Stimulated activated CD4-positive, alpha-beta T cell treated with anti-CD3 and anti-CD28 coated beads, Interleukin-2, amount 100 ng/mL, for 48 hours (primary cell): ENCODE results near the gene TMEM60.

Experiments
- DNase-seq, 2 donors: peaks; one replicate each; pipeline ENCODE4 v3.0.0-alpha.2; 2020

TMEM60 gene

DNA sequence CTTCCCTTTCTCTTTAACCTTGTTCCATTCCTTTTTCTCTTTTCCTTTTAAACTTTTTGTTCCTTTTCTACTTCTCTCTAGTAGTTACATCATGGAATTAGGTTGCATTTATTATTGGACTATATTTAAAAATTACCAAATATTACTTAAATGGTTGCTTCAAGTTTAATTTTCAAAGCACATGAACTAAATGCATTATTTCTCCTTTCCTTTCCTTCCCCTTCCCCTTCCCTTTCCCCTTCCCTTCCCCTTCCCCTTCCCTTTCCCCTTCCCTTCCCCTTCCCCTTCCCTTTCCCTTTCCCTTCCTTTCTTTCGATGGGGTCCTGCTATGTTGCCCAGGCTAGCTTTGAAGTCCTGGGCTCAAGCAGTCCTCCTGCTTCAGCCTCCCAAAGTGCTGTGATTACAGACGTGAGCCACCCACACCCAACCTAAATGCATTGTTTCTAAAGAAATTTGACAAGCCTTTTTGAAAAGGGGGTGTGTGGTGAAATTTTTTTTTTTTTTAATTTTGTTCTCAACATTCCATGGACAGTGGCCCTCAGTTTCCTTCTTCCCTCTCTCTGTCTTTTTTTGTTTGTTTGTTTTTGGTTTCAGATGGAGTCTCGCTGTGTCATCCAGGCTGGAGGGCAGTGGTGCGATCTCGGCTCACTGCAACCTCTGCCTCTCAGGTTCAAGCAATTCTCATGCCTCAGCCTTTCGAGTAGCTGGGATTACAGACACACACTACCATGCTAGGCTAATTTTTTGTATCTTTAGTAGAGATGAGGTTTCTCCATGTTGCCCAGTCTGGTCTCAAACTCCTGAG, 31.2 kb downstream of the TMEM60 start:
- DNase-seq, result no peak

DNA sequence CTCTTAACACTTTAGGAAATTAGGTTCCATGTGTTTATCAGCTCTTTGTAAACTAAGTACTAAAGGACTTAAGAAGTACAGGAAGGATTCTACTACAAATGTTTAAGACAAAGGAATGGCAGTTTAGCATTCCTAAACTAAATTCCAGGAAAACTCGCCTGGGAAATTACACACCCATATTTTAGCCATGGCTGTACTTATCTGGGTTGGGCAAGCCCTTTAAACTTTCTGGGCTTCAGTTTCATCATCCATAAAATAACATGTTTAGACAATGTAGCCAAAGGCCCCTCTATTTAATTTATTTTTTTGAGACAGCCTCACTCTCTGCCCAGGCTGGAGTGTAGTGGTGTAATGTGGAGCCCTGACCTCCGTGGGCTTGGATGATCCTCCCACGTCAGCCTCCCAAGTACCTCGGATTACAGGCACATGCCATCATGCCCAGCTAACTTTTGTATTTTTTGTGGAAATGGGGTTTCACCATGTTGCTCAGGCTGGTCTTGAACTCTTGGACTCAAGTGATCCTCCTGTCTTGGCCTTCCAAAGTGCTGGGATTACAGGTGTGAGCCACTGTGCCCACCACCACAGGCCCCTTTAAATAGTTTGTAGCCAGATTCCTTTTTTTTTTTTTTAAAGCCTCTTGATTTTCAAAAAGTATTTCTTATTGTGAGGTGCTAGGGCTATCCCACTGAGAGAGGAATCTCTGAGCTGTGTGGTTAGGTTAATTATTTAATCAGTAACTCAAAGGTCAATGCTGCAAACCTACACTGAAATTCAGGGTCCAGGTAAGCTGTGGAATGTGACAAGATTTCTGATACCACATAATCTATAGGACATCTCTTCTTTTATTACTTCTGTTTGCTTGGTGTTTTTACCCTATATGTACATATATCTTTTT, 32.1 kb downstream of the TMEM60 start:
- DNase-seq, result no peak

DNA sequence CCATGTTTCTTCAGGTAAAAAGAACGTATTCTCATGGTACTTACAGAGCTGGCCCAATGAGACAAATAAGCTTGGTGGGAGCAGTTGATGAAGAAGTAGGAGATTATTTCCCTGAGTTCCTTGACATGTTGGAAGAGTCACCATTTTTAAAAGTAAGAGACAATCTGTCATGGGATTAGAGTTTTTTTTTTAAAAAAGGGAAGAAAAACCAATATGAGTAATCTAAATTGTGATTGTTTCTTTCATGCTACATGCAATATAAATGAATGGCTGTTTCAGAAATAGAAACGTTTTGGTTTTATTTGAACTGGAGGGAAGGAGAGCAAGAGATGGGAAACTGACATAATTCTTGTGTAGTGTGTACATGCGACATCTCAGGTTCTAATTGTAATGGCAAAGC, 32.8 kb downstream of the TMEM60 start:
- DNase-seq, result no peak

DNA sequence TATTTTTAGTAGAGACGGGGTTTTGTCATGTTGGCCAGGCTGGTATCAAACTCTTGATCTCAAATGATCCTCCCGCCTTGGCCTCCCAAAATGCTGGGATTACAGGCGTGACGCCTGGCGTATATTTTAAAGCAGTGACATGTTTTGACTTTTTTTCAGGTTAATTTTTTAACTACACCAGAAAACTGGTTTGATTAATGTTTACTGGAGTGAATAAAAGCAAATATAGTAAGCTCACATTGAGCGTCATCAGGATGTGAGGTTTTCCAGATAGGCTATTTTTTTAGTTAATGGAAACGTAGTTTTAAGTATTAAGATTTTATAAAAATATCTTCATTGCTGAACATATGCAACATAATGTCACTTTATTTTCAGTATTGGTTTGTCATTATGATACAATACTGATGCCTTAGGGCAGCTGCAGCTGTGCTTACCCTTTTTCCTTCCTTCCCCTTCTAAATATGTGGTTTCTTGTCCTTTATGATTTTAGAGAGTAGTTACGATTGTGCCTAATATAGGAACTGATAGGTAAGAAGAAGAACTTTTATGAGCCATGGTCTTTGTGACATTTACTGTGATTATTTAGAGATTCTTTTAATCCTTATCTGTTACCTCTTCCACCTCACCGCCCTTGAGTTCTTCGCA, 37.3 kb downstream of the TMEM60 start:
- no peak for DNase-seq

DNA sequence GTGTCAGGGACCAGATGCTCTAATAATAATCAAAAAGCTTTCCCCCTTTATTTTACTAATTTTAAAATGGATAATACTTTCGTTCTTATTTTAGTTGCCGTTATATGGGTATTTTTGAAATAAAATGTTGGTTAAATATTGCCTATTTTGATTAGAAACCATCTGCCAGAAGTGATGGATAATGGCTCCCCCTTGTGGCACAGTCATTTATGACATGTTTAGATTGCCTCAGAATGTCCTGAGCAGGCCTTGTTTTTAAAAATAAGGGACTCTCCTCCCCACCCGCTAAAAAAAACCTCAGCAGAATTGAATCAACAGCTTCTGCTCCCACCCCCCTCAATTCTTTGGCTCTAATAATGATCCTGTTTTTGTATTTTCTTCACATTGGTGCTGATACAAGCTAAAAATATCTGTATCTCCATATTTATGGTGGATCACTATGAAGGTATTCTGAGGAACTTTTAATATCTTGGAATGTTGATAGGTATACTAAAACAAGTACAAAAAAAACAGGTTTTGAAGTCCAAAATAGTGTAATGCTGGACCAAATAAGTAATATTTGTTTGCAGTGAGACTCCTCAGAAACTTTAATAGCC, 38.8 kb downstream of the TMEM60 start:
- peak; percentile 73 to 74 for DNase-seq

DNA sequence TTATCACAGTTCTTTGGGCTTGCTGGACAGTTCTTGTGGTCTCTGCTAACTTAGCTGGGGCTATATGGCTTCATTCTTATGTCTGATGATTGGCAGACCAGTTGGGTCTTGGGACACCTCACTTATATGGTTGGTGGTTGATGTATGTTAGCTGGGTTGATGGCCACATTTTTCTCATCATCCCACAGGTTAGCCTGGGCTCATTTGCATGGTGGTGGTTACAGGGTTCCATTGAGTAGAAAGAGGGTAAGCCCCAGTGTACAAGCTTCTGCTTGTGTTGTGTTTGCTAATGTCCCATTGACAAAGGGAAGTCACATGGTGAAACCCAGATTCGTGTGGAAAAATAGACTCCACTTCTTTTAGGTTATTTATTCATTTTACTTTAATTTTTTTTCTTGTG, 40.6 kb downstream of the TMEM60 start:
- DNase-seq, result peak in 1 of 2 donors; percentile 3

DNA sequence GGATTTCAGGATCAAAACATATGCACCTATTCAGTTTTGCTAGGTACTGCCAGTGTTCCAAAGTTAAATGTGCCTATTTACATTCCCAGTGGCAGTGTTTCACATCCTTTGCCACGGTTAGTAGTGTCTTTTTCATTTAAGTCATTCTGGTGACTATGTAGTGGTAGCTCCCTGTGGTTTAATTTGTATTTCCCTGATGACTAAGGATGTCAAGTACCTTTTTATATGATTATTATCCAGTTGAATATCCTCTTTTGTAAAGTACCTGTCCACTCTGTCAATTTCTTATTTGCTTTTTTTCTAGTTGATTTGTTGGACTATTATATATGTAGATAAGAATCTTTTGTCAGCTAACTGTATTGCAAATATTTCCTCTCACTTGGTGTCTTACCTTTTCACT, 45.1 kb downstream of the TMEM60 start:
- no peak for DNase-seq

DNA sequence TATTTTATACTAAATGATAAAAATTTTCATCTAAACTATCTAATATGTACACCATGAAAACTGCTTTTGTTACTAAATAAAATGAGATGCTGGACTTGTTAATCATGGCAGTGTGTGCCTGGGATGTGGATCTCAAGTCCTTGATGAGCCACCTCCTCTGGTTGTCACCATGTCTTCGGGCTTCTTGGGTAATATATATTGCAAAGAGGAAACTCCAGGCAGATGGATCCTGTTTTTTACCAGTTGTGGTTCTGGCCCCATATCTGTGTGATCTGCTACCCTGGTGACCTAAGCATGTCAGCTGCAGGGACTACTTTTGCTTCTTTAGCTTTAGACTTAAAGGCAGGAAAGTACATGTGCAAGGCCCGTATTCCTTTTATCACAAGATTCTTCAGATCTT, 46.2 kb downstream of the TMEM60 start:
- DNase-seq, result no peak

DNA sequence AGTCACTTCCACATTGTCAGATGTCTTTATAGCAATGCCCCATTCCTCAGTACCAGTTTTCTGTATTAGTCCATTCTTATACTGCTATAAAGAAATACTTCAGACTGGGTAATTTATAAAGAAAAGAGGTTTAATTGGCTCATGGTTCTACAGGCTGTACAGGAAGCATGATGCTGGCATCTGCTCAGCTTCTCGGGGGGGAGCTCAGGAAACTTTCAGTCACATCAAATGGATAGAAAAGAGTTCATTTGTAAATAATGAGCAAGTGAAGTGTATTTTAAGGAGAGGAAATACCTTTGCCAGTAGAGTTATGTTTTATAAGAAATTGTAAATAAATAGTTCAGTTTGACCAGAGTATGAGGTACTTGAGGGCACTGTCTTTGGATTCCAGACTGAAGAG, 50.5 kb downstream of the TMEM60 start:
- DNase-seq, result no peak

DNA sequence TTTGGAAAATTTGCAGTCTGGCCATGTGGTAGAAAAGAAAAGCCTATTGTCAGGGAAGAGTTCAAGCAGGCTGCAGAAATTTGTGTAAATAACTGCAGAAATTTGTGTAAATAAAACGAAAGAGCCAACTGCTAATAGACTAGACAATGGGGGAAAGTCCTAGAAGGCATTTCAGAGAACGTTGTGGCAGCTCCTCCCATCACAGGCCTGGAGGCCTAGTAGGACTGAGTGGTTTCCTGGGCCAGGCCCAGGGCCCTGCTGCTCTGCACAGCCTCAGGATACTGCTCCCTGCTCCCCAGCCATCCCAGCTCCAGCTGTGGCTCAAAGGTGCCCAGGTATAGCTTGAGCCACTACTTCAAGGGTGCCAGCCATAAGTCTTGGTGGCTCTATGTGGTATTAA, 51.1 kb downstream of the TMEM60 start:
- no peak for DNase-seq

DNA sequence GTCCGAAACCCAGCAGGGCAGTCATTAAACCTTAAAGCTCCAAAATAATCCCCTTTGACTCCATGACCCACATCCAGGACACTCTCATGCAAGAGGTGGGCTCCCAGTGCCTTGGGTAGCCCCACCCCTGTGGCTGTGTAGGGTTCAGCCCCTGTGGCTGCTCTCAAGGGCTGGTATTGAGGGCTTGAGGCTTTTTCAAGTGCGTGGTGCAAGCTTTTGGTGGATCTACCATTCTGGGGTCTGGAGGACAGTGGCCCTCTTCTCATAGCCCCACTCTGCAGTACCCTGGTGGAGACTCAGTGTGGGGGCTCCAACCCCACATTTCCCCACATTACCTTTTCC, 51.4 kb downstream of the TMEM60 start:
- no peak for DNase-seq

DNA sequence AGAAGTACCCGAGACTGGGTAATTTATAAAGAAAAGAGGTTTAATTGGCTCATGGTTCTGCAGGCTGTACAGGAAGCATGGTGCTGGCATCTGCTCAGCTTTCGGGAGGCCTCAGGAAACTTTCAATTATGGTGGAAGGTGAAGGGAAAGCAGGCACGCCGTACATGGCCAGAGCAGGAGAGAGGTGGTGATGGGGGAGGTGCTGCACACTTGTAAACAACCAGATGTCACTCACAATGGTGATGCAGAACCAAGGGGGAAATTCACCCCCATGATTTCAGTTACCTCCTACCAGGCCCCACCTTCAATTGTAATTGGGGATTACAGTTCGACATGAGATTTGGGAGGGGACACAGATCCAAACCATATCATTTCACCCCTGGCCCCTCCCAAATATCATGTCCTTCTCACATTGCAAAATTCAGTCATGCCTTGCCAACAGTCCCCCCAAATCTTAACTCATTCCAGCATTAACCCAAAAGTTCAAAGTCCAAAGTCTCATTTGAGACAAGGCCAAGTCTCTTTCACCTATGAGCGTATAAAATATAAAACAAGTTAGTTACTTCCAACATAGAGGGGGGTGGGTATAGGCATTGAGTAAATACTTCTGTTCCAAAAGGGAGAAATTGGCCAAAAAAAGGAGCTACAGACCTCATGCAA, 51.9 kb downstream of the TMEM60 start:
- DNase-seq, result no peak

DNA sequence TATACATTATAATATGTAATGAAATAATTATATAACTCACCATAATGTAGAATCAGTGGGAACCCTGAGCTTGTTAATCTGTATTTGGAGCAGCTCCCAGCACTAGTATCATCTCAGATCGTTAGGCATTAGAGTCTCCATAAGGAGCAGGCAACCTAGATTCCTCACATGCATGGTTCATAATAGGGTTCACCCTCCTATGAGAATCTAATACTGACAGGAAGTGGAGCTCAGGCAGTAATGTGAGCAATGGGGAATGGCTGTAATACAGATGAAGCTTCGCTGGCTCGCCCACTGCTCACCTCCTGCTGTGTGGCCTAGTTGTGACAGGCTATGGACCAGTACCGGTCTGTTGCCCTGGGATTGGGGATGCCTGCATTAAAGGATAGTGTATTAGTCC, 52.5 kb downstream of the TMEM60 start:
- DNase-seq, result no peak
